Fibroblast of villous mesenchyme (primary cell): ENCODE data around the gene CCL26. TPM values are rescaled to one million over a fixed set of nuclear protein-coding genes. Genes with fewer than 3 reads are reported as not detected.

ENCODE experiments used
- DNase-seq: peaks from one replicate; pipeline ENCODE4 v3.0.0-alpha.2; 2010; ENCODE audit warnings: low read depth
- H3K4me3 ChIP-seq: 2 replicates; pipeline ENCODE4 v1.5.1; 2011; ENCODE audit warnings: low read depth, mild to moderate bottlenecking, low read length
- total RNA-seq: library from RNA; depleted of rRNA; stranded (reverse); fragments of >200 nt; gene quantifications from 2 replicates; pipeline ENCODE4 v1.2.3, GENCODE V29; 2012
- TF ChIP-seq, protein P1 (sequence below): IDR thresholded peaks from 2 replicates; pipeline ENCODE4 v1.5.1; 2012; ENCODE audit warnings: low read depth, mild to moderate bottlenecking, low read length; ENCODE audit not compliant: insufficient read depth

Gene CCL26
- total RNA-seq, 1 donor, result 0.86 TPM

DNA sequence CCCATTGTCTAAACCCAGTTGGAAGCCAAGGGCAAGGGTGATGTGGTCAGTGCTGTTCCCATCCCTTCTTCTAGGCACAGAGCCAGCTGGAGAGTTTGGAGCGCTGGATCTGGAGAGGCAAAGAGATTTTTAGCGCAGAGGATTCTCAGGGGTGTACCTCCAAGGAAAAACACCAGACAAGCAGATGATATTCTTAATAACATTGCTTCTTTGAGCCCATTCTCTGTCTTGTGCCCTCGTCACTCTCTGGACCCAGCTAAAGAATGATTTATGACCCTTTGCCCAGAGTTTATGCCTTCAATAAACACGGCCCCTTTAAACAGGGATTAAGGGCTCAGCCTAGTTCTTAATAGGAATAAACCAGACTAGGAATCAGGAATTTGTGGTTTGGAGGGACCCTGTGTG, 28.6 kb downstream of the CCL26 start:
- TF ChIP-seq, protein P1, sequence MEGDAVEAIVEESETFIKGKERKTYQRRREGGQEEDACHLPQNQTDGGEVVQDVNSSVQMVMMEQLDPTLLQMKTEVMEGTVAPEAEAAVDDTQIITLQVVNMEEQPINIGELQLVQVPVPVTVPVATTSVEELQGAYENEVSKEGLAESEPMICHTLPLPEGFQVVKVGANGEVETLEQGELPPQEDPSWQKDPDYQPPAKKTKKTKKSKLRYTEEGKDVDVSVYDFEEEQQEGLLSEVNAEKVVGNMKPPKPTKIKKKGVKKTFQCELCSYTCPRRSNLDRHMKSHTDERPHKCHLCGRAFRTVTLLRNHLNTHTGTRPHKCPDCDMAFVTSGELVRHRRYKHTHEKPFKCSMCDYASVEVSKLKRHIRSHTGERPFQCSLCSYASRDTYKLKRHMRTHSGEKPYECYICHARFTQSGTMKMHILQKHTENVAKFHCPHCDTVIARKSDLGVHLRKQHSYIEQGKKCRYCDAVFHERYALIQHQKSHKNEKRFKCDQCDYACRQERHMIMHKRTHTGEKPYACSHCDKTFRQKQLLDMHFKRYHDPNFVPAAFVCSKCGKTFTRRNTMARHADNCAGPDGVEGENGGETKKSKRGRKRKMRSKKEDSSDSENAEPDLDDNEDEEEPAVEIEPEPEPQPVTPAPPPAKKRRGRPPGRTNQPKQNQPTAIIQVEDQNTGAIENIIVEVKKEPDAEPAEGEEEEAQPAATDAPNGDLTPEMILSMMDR, result no peak
- DNase-seq, result peak; percentile 98
- no peak overlapping the region for H3K4me3 ChIP-seq

DNA sequence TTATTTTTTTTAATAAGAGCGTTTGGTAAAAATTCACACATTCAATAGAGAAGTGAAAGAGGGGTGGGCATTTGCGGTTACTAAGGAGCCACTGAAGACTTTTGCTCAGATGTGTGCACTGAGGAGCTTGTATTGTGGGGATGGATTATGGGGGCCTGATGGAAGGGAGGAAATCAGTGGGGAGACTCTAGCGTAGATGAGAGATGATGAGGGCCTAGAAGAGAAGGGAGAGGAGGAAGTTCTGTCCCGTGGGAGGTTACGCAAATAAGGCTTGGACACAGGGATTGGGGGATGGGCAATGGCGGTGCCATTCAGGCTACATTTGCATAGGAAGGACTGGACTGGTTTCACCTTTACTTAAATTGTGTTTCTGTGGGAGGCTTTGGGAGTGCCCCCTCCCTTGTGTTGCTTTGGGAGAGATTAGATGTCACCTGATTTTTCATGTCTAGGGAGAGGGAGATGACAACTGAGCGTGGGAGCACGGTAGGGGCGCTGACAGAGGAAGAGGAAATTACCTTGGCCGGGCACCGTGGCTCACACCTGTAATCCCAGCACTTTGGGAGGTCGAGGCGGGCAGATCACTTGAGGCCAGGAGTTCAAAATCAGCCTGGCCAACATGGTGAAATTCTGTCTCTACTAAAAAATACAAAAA, 31.0 kb downstream of the CCL26 start:
- no peak overlapping the region for H3K4me3 ChIP-seq
- TF ChIP-seq, protein P1, result no peak
- no peak for DNase-seq

DNA sequence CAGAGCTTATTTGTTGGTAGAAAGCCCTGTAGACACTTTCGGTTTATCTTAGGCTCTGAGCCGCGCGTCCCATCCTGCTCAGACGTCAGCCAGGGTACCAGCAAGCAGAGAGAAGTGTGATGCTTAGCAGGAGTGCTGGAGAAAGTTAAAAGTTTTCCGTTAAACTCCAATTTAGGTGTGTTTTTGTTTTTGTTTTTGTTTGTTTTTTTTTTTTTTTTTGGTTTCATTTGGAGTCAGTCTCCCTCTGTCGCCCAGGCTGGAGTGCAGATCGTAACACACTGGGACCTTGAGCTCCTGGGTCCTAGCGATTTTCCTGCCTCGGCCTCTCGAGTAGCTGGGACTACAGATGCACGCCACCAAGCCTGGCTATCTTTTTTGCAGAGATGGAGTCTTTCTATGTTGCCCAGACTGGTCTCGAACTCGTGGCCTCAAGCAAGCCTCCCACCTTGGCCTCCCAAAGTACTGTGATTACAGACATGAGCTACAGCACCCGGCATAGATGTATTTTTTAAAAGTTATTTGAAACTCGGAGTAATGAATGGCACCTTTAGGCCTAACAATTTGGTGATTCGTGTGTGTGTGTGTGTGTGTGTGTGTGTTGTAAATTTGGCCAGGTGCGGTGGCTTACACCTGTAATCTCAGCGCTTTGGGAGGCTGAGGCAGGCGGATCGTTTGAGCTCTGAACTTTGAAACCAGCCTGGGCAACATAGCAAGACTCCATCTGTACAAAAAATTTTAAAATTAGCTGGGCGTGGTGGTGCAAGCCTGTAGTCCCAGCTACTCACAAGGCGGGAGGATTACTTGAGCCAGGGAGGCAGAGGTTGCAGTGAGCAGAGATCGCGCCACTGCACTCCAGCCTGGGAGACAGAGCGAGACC, 32.0 kb downstream of the CCL26 start:
- peak overlapping the region; percentile 70 for H3K4me3 ChIP-seq
- TF ChIP-seq, protein P1, result no peak
- peak; percentile 83 for DNase-seq

DNA sequence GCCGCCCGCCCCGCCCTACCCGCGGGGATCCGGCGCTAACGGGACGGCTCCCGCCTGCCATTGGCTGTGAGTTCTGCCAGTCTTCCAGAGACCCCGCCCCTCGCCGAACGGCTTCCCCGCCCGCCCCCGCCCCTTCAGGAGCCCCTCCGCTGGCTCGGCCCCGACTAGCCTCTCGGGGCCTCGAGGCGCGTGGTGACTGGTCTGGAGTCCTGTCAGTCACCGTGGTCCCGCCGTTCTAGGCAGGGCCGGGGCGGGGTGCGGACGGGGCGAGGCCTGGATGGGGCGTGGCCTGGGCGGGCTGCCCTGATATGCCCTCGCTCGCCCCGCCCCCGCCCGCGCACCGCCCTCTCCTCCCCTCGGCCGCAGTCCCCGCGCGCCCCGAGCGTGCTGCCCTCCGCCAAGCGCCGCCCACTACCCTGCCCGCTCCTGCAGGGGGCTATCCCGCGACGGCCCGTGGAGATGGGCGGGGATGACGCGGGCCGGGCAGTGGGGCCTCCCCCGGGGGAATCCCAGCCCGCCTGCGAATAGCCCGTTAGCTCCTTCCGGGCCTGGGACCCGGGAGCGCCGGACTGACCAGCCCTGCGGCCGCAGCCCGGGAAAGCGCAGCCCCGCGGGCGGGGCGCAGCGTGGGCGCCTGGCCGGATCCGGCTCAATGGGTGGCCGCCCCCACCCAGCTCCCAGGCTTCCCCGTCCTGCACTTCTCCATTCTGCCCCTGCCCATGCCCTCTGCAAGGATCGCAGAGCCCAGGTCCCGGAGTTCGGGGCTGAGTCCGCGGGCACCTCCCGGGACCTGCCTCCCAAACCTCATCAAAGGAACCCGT, 32.8 kb downstream of the CCL26 start:
- DNase-seq, result peak; percentile 99
- TF ChIP-seq, protein P1, result peak; percentile 11

DNA sequence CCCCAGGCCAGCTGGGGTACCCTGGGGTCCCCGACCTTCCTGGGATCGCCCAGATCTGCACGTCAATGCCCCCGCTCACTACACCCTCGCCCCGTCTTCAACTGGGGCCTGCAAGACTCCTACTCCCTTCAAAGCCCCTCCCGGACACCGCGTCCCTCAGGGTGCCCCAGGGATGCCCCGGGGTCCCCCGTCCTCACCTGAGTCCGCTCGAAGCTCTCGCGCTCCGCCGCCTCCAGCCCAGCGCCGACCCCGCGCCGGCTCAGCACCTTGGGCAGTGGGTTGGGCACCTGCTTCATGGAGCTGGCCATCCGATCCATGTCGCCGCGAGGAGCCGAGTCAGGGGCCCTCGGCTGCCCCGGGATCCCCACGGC, 33.4 kb downstream of the CCL26 start, which contains the start of gene HIP1:
HIP1 (minus strand) TSS at position 338 of the 371 bp plus-strand sequence; CDS start at position 317, 21 bp downstream.
- H3K4me3 ChIP-seq, result peak within 1 kb of the TSS; percentile 92
- TF ChIP-seq, protein P1, result no peak
- no peak for DNase-seq

More for the DNA sequence above, 32.8 kb downstream of the CCL26 start:
- peak overlapping the region; percentile 92 for H3K4me3 ChIP-seq

DNA sequence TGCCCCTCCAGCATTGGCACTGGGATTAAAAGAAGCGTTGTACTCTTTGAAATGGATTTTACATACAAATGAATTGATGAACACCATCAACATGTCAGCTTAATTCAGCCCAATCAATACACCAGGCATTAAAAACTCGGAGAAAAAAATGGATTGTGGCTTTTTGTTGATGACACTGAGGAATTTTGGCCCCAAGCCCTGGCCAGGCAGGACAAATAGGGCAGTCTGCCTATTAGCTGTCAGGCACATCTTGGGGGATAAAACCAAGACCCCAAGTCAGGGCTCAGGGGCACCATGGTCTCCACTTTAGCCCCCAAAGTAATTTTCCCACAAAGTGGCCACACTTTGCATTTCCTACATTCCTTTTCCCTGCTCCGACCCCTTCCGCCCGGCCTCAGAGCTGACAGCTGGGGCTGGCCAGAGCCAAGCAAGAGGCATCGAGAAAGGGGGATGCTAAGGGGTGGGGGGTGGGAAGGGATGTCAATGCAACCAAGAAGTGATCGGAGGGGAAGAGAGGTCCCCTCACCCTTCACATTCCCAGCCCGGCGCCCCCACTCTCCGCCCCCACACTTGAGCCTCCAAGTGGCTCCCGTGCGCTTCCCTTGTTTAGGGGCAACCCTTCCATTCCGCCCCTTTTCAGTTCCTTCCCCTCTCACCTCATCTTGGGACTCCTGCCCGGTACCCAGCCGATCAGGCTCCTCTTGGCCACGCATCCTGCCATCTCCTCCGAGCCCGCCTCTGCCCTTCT, 34.0 kb downstream of the CCL26 start:
- TF ChIP-seq, protein P1, result no peak
- H3K4me3 ChIP-seq, result peak overlapping the region; percentile 92
- no peak for DNase-seq
